ENCODE data around the gene ADAMTSL4. TPM values are rescaled to one million over a fixed set of nuclear protein-coding genes. Genes with fewer than 3 reads are reported as not detected.

ADAMTSL4 gene
- total and polyA plus RNA-seq, 9 of the 15 experiments (the other 6 are each of a cell fraction or from before 2014, with no cell fraction given), result 12.7 to 212 (median 35.6) TPM

DNA sequence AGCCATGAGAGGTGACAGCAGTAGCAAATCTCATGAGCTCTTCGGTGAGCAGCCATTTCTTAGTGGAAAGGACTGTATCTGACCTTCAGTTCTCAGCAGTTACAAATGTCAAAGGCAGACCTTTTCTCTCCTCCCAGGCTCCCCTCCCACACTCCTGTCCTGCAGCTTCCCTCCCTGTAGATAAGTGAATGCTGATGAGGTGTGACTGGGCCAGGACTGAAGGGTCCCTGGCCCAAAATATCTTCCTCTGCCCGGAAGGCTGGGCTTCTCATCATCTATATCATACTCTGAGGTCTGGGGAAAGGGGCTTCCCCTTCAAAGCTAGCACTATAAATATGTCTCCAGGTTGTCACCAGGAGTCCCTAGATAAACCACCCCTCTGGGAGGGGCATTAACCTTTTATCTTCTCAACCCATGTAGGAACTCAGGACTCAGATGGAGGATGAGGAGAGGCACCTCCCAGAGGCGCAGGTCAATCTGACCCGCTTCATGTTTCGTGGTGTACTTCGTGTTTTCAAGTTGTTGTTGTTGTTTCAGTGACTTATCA is 3.6 kb upstream of the ADAMTSL4 start (continued):
- TF ChIP-seq, protein P1, sequence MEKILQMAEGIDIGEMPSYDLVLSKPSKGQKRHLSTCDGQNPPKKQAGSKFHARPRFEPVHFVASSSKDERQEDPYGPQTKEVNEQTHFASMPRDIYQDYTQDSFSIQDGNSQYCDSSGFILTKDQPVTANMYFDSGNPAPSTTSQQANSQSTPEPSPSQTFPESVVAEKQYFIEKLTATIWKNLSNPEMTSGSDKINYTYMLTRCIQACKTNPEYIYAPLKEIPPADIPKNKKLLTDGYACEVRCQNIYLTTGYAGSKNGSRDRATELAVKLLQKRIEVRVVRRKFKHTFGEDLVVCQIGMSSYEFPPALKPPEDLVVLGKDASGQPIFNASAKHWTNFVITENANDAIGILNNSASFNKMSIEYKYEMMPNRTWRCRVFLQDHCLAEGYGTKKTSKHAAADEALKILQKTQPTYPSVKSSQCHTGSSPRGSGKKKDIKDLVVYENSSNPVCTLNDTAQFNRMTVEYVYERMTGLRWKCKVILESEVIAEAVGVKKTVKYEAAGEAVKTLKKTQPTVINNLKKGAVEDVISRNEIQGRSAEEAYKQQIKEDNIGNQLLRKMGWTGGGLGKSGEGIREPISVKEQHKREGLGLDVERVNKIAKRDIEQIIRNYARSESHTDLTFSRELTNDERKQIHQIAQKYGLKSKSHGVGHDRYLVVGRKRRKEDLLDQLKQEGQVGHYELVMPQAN (IDR thresholded peaks at IDR 0.05; ENCODE audit: borderline replicate concordance), result no peak
- TF ChIP-seq, protein P2, sequence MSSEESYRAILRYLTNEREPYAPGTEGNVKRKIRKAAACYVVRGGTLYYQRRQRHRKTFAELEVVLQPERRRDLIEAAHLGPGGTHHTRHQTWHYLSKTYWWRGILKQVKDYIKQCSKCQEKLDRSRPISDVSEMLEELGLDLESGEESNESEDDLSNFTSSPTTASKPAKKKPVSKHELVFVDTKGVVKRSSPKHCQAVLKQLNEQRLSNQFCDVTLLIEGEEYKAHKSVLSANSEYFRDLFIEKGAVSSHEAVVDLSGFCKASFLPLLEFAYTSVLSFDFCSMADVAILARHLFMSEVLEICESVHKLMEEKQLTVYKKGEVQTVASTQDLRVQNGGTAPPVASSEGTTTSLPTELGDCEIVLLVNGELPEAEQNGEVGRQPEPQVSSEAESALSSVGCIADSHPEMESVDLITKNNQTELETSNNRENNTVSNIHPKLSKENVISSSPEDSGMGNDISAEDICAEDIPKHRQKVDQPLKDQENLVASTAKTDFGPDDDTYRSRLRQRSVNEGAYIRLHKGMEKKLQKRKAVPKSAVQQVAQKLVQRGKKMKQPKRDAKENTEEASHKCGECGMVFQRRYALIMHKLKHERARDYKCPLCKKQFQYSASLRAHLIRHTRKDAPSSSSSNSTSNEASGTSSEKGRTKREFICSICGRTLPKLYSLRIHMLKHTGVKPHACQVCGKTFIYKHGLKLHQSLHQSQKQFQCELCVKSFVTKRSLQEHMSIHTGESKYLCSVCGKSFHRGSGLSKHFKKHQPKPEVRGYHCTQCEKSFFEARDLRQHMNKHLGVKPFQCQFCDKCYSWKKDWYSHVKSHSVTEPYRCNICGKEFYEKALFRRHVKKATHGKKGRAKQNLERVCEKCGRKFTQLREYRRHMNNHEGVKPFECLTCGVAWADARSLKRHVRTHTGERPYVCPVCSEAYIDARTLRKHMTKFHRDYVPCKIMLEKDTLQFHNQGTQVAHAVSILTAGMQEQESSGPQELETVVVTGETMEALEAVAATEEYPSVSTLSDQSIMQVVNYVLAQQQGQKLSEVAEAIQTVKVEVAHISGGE (CRISPR knock-in tag; IDR thresholded peaks at IDR 0.05), result peak in 1 of 3 experiments; percentile 53; a peak in 1 of 6 replicates
- TF ChIP-seq ZNF347 (CRISPR knock-in tag; IDR thresholded peaks at IDR 0.05; ENCODE audit: low read depth) (no peak), MCM2 (IDR thresholded peaks at IDR 0.05; ENCODE audit: low read depth) (no peak), KLF1 (tag; IDR thresholded peaks at IDR 0.05) (0 out of 2 replicates have a peak, but pooled peaks have one; percentile 24), BHLHE40 (IDR thresholded peaks at IDR 0.05; ENCODE audit: low read length) (peak; percentile 72), DDX20 (tag; IDR thresholded peaks at IDR 0.05; ENCODE audit: low read depth) (no peak), U2AF2 (optimal IDR thresholded peaks at IDR 0.05; ENCODE audit: low read depth, low read length) (no peak), SMAD4 (CRISPR knock-in tag; conservative IDR thresholded peaks at IDR 0.05) (peak; percentile 91), PTBP1 (IDR thresholded peaks at IDR 0.05; ENCODE audit: low read depth, low read length) (no peak), ARID1B (IDR thresholded peaks at IDR 0.05) (peak; percentile 98), NR4A1 (CRISPR knock-in tag; IDR thresholded peaks at IDR 0.05) (no peak), NR4A1 (tag; IDR thresholded peaks at IDR 0.05) (peak; percentile 72)
- TF ChIP-seq, protein P3, sequence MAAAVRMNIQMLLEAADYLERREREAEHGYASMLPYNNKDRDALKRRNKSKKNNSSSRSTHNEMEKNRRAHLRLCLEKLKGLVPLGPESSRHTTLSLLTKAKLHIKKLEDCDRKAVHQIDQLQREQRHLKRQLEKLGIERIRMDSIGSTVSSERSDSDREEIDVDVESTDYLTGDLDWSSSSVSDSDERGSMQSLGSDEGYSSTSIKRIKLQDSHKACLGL (CRISPR knock-in tag; IDR thresholded peaks at IDR 0.05; ENCODE audit: borderline replicate concordance, poor library complexity, severe bottlenecking), result no peak
- TF ChIP-seq, protein P4, sequence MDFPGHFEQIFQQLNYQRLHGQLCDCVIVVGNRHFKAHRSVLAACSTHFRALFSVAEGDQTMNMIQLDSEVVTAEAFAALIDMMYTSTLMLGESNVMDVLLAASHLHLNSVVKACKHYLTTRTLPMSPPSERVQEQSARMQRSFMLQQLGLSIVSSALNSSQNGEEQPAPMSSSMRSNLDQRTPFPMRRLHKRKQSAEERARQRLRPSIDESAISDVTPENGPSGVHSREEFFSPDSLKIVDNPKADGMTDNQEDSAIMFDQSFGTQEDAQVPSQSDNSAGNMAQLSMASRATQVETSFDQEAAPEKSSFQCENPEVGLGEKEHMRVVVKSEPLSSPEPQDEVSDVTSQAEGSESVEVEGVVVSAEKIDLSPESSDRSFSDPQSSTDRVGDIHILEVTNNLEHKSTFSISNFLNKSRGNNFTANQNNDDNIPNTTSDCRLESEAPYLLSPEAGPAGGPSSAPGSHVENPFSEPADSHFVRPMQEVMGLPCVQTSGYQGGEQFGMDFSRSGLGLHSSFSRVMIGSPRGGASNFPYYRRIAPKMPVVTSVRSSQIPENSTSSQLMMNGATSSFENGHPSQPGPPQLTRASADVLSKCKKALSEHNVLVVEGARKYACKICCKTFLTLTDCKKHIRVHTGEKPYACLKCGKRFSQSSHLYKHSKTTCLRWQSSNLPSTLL (IDR thresholded peaks at IDR 0.05), result no peak
- TF ChIP-seq, protein P5, sequence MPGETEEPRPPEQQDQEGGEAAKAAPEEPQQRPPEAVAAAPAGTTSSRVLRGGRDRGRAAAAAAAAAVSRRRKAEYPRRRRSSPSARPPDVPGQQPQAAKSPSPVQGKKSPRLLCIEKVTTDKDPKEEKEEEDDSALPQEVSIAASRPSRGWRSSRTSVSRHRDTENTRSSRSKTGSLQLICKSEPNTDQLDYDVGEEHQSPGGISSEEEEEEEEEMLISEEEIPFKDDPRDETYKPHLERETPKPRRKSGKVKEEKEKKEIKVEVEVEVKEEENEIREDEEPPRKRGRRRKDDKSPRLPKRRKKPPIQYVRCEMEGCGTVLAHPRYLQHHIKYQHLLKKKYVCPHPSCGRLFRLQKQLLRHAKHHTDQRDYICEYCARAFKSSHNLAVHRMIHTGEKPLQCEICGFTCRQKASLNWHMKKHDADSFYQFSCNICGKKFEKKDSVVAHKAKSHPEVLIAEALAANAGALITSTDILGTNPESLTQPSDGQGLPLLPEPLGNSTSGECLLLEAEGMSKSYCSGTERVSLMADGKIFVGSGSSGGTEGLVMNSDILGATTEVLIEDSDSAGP (CRISPR knock-in tag; IDR thresholded peaks at IDR 0.05), result no peak

Data from K562 (cell line).